NCI-H2029 treated with DMSO at 0.1 percent for 48 hours (cell line): ENCODE data around the gene RBMS2.

Experiments used
- DNase-seq: peaks from one replicate; lab custom pipeline; 2025; lab: John Stamatoyannopoulos, UW

RBMS2 gene

GRCh38 chr12:56585098-56585497, 63.5 kb downstream of the RBMS2 start:
- DNase-seq: no peak

GRCh38 chr12:56589783-56590182, 68.2 kb downstream of the RBMS2 start:
- DNase-seq: no peak

- DNase-seq: no peak
Observed at GRCh38 chr12:56590237-56590830, 68.7 kb downstream of the RBMS2 start.

- DNase-seq: peak; percentile 86
Observed at GRCh38 chr12:56591126-56591525, 69.5 kb downstream of the RBMS2 start.

- DNase-seq: no peak
Observed at GRCh38 chr12:56591961-56592360, 70.3 kb downstream of the RBMS2 start.

GRCh38 chr12:56593909-56594621, 72.4 kb downstream of the RBMS2 start:
- DNase-seq: peak; percentile 22

GRCh38 chr12:56596815-56597214, 75.2 kb downstream of the RBMS2 start:
- no peak for DNase-seq

GRCh38 chr12:56599041-56599440, 77.4 kb downstream of the RBMS2 start:
- DNase-seq: no peak

- DNase-seq: no peak
Observed at GRCh38 chr12:56599797-56600196, 78.2 kb downstream of the RBMS2 start.

GRCh38 chr12:56600753-56601152, 79.1 kb downstream of the RBMS2 start:
- no peak for DNase-seq

- no peak for DNase-seq
Observed at GRCh38 chr12:56601503-56601902, 79.9 kb downstream of the RBMS2 start.

- no peak for DNase-seq
Observed at GRCh38 chr12:56602239-56602638, 80.6 kb downstream of the RBMS2 start.

- no peak for DNase-seq
Observed at GRCh38 chr12:56604355-56604754, 82.7 kb downstream of the RBMS2 start.

GRCh38 chr12:56614627-56615026, 93.0 kb downstream of the RBMS2 start:
- DNase-seq: no peak

- no peak for DNase-seq
Observed at GRCh38 chr12:56616244-56616643, 94.6 kb downstream of the RBMS2 start.

- no peak for DNase-seq
Observed at GRCh38 chr12:56616925-56617324, 95.3 kb downstream of the RBMS2 start.

- no peak for DNase-seq
Observed at GRCh38 chr12:56622535-56622934, 100.9 kb downstream of the RBMS2 start.

- no peak for DNase-seq
Observed at GRCh38 chr12:56626701-56627100, 105.1 kb downstream of the RBMS2 start.

GRCh38 chr12:56628671-56629458, 107.2 kb downstream of the RBMS2 start:
- no peak for DNase-seq

GRCh38 chr12:56629459-56630179, 108.0 kb downstream of the RBMS2 start:
- no peak for DNase-seq

GRCh38 chr12:56630180-56630632, 108.6 kb downstream of the RBMS2 start, which contains the start of gene BAZ2A:
Gene BAZ2A (minus strand): TSS chr12:56630326. CDS start chr12:56617530, 12,796 bp downstream.
- DNase-seq: peak; percentile 66
